ENCODE results near the gene ACIN1.

The ACIN1 gene

GRCh38 chr14:23090254-23090636, 4.7 kb downstream of the ACIN1 start:
- no peak for DNase-seq (ENCODE audit: extremely low spot score)
- TF ChIP-seq CTCF (IDR thresholded peaks at IDR 0.05; ENCODE audit: control extremely low read depth, extremely low read depth, low read depth, missing control alignments): no peak
- ChIA-PET POLR2A (no interaction called here), CTCF (interaction anchor here (0.8 to 6.3 kb wide), 9 partner anchors 9 to 290 kb away, joined by 3 to 50 read pairs (median 5); no protein-coding TSS in a partner anchor)

- POLR2A ChIA-PET: no interaction called here
- CTCF ChIA-PET: interaction anchor here (0.8 to 6.3 kb wide), 9 partner anchors 9 to 290 kb away, joined by 3 to 50 read pairs (median 5); no protein-coding TSS in a partner anchor
- no peak for TF ChIP-seq CTCF (IDR thresholded peaks at IDR 0.05; ENCODE audit: control extremely low read depth, extremely low read depth, low read depth, missing control alignments)
- DNase-seq (ENCODE audit: extremely low spot score): no peak
Measured at GRCh38 chr14:23089498-23090253, 5.3 kb downstream of the ACIN1 start.

- ChIA-PET POLR2A (no interaction called here), CTCF (interaction anchor here (1.0 to 2.0 kb wide), 6 partner anchors 8 to 20 kb away, joined by 3 to 9 read pairs (median 6); partner anchors contain the start of genes ACIN1 and C14orf119)
- DNase-seq (ENCODE audit: extremely low spot score): no peak
- TF ChIP-seq CTCF (IDR thresholded peaks at IDR 0.05; ENCODE audit: control extremely low read depth, extremely low read depth, low read depth, missing control alignments): no peak
Measured at GRCh38 chr14:23086565-23086964, 8.4 kb downstream of the ACIN1 start.

GRCh38 chr14:23085458-23085857, 9.5 kb downstream of the ACIN1 start:
- ChIA-PET POLR2A (no interaction called here), CTCF (interaction anchor here (1.0 to 2.0 kb wide), 6 partner anchors 8 to 19 kb away, joined by 3 to 9 read pairs (median 6); partner anchors contain the start of genes ACIN1 and C14orf119)
- DNase-seq (ENCODE audit: extremely low spot score): no peak
- no peak for TF ChIP-seq CTCF (IDR thresholded peaks at IDR 0.05; ENCODE audit: control extremely low read depth, extremely low read depth, low read depth, missing control alignments)

GRCh38 chr14:23080474-23080873, 14.5 kb downstream of the ACIN1 start:
- CTCF ChIA-PET: interaction anchor here (1.0 to 8.1 kb wide), 5 partner anchors 9 to 23 kb away, joined by 3 to 79 read pairs (median 5); partner anchors contain the start of genes ACIN1 and CDH24
- no peak for TF ChIP-seq CTCF (IDR thresholded peaks at IDR 0.05; ENCODE audit: control extremely low read depth, extremely low read depth, low read depth, missing control alignments)
- no peak for DNase-seq (ENCODE audit: extremely low spot score)
- POLR2A ChIA-PET: interaction anchor here (1.3 kb wide), 1 partner anchor 15 kb away, joined by 3 read pairs; the partner anchor contains the start of gene C14orf119

- ChIA-PET CTCF (interaction anchor here (1.1 to 8.1 kb wide), 5 partner anchors 10 to 22 kb away, joined by 4 to 79 read pairs (median 8); partner anchors contain the start of genes ACIN1 and CDH24), POLR2A (interaction anchor here (1.3 kb wide), 1 partner anchor 16 kb away, joined by 3 read pairs; the partner anchor contains the start of gene C14orf119)
- TF ChIP-seq CTCF (IDR thresholded peaks at IDR 0.05; ENCODE audit: control extremely low read depth, extremely low read depth, low read depth, missing control alignments): no peak
- DNase-seq (ENCODE audit: extremely low spot score): no peak
Measured at GRCh38 chr14:23079716-23080115, 15.2 kb downstream of the ACIN1 start.
